SK-N-SH (cell line): Measurements from ENCODE around the gene WNK1. TPM values are rescaled to one million over a fixed set of nuclear protein-coding genes. Genes with fewer than 3 reads are reported as not detected.

Experiments
- CTCF ChIA-PET: fragments of 300-600, 350-600 bp; formaldehyde crosslinking; extraction: SDS; loops from one replicate; lab custom pipeline; 2021; lab: Yijun Ruan, JAX
- POLR2A ChIA-PET: fragments of 350-600 bp; sonication (Branson Sonifier 250); formaldehyde crosslinking; extraction: SDS; loops from one replicate; lab custom pipeline; 2020; ENCODE audit warnings: antibody characterized with exemption, inconsistent platforms; lab: Yijun Ruan, JAX
- DNase-seq: peaks from one replicate; pipeline ENCODE4 v3.0.0; 2012
- H2AFZ ChIP-seq: fragments of 200-600 bp; sonication (generic); 2 replicates; pipeline ENCODE4 v1.8.1; 2016; ENCODE audit warnings: antibody characterized with exemption, mild to moderate bottlenecking, low read depth
- H3F3A ChIP-seq: fragments of 200-600 bp; sonication (generic); replicated peaks from 2 replicates; pipeline ENCODE3; 2016; ENCODE audit warnings: antibody characterized with exemption, mild to moderate bottlenecking; ENCODE audit not compliant: insufficient read depth
- H3K27ac ChIP-seq, 2 experiments: fragments of 200-500 bp in 1 of 2; fragments of 200-600 bp in 1 of 2; sonication (Bioruptor generic) in 1 of 2; sonication (generic), shearing (Covaris generic) in 1 of 2; 2 replicates each; pipeline versions ENCODE4 v1.5.1 to v1.6.1; 2014 to 2016; ENCODE audit warnings: low read depth in 2 of 2, inconsistent platforms in 1 of 2, low read length in 1 of 2, mild to moderate bottlenecking in 1 of 2, mixed read lengths in 1 of 2
- H3K27me3 ChIP-seq: fragments of 200-600 bp; sonication (generic), shearing (Covaris generic); 2 replicates; pipeline ENCODE4 v1.6.1; 2016; ENCODE audit warnings: mixed run types; ENCODE audit not compliant: insufficient read depth
- H3K36me3 ChIP-seq, 2 experiments: fragments of 200-500 bp in 1 of 2; fragments of 200-600 bp in 1 of 2; sonication (Bioruptor generic) in 1 of 2; sonication (generic) in 1 of 2; replicated peaks in 1 of 2; 2 replicates each; pipeline versions ENCODE3 to v1.5.1; 2014 to 2016; ENCODE audit warnings: low read length in 1 of 2, mild to moderate bottlenecking in 1 of 2; ENCODE audit not compliant: insufficient read depth in 2 of 2, control insufficient read depth in 1 of 2
- H3K4me1 ChIP-seq, 2 experiments: fragments of 200-500 bp in 1 of 2; fragments of 200-600 bp in 1 of 2; sonication (Bioruptor generic) in 1 of 2; sonication (generic), shearing (Covaris generic) in 1 of 2; 2 replicates each; pipeline versions ENCODE4 v1.5.1 to v1.6.1; 2014 to 2016; ENCODE audit warnings: low read depth in 1 of 2, low read length in 1 of 2, mixed run types in 1 of 2; ENCODE audit not compliant: insufficient read depth in 2 of 2, control insufficient read depth in 1 of 2
- H3K4me2 ChIP-seq: fragments of 200-600 bp; sonication (generic), shearing (Covaris generic); 2 replicates; pipeline ENCODE4 v1.6.1; 2017; ENCODE audit warnings: mixed run types
- H3K4me3 ChIP-seq, 2 experiments: fragments of 200-500 bp in 1 of 2; fragments of 200-600 bp in 1 of 2; sonication (Bioruptor generic) in 1 of 2; sonication (generic), shearing (Covaris generic) in 1 of 2; 2 replicates each; pipeline versions ENCODE4 v1.5.1 to v1.8.1; 2014 to 2016; ENCODE audit warnings: low read depth in 2 of 2, inconsistent platforms in 1 of 2, low read length in 1 of 2, mild to moderate bottlenecking in 1 of 2, mixed read lengths in 1 of 2, moderate library complexity in 1 of 2
- H3K79me2 ChIP-seq: fragments of 200-600 bp; sonication (generic); 2 replicates; pipeline ENCODE4 v1.8.1; 2017; ENCODE audit warnings: mild to moderate bottlenecking; ENCODE audit not compliant: insufficient read depth
- H3K9ac ChIP-seq: fragments of 200-600 bp; sonication (generic); 2 replicates; pipeline ENCODE4 v1.6.1; 2017; ENCODE audit warnings: mixed run types
- H3K9me2 ChIP-seq: fragments of 200-600 bp; sonication (generic); 2 replicates; pipeline ENCODE4 v1.6.1; 2017; ENCODE audit warnings: mixed run types
- H3K9me3 ChIP-seq: fragments of 200-600 bp; sonication (generic); 2 replicates; pipeline ENCODE4 v1.6.1; 2017; ENCODE audit warnings: mixed run types, mild to moderate bottlenecking, moderate library complexity
- H4K20me1 ChIP-seq: fragments of 200-600 bp; sonication (generic); 2 replicates; pipeline ENCODE4 v1.6.1; 2017; ENCODE audit warnings: mild to moderate bottlenecking, mixed run types; ENCODE audit not compliant: insufficient read depth
- EP300 ChIP-seq, 2 experiments: IDR thresholded peaks; 2 replicates each; pipeline versions ENCODE4 v1.4.0 to v1.6.1; 2012; ENCODE audit warnings: borderline replicate concordance in 1 of 2, low read depth in 1 of 2, low read length in 1 of 2
- EZH2phosphoT487 ChIP-seq: fragments of 200-600 bp; sonication (generic); IDR thresholded peaks from 2 replicates; pipeline ENCODE4 v1.6.1; 2017; ENCODE audit warnings: low read depth, mixed run types, mild to moderate bottlenecking, antibody characterized with exemption, moderate library complexity, borderline replicate concordance
- FOXJ3 ChIP-seq: sonication (generic); formaldehyde crosslinking; IDR thresholded peaks from 2 replicates; pipeline ENCODE4 v1.5.1; 2020; ENCODE audit warnings: mild to moderate bottlenecking, missing genetic modification reagents
- FOXM1 ChIP-seq: IDR thresholded peaks from 2 replicates; pipeline ENCODE4 v1.4.0; 2012; ENCODE audit warnings: low read depth, mild to moderate bottlenecking
- GABPA ChIP-seq: IDR thresholded peaks from 2 replicates; pipeline ENCODE4 v1.4.0; 2012; ENCODE audit warnings: low read depth, mild to moderate bottlenecking
- JUND ChIP-seq: IDR thresholded peaks from 2 replicates; pipeline ENCODE4 v1.4.0; 2012
- MAX ChIP-seq: IDR thresholded peaks from 2 replicates; pipeline ENCODE4 v1.4.0; 2012; ENCODE audit warnings: low read depth
- MEF2A ChIP-seq: IDR thresholded peaks from 2 replicates; pipeline ENCODE4 v1.4.0; 2012; ENCODE audit warnings: low read depth, borderline replicate concordance
- MXI1 ChIP-seq: IDR thresholded peaks from 2 replicates; pipeline ENCODE4 v1.6.1; 2012; ENCODE audit warnings: mild to moderate bottlenecking, low read depth, low read length, improper control_type of control experiment
- NFIC ChIP-seq: IDR thresholded peaks from 2 replicates; pipeline ENCODE4 v1.4.0; 2012; ENCODE audit warnings: borderline replicate concordance
- NRF1 ChIP-seq: IDR thresholded peaks from 2 replicates; pipeline ENCODE4 v1.6.1; 2012; ENCODE audit warnings: low read depth, mild to moderate bottlenecking, low read length
- POLR2AphosphoS5 ChIP-seq: IDR thresholded peaks from 2 replicates; pipeline ENCODE4 v1.6.1; 2012; ENCODE audit warnings: low read depth, low read length
- RAD21 ChIP-seq: IDR thresholded peaks from 2 replicates; pipeline ENCODE4 v1.6.1; 2012; ENCODE audit warnings: mild to moderate bottlenecking, low read length
- RCOR1 ChIP-seq: fragments of 150-350 bp; IDR thresholded peaks from 2 replicates; pipeline ENCODE4 v1.6.1; 2017; ENCODE audit warnings: antibody characterized with exemption, low read length
- RXRA ChIP-seq: IDR thresholded peaks from 2 replicates; pipeline ENCODE4 v1.4.0; 2012; ENCODE audit warnings: low read depth, mild to moderate bottlenecking, borderline replicate concordance
- SMC3 ChIP-seq: IDR thresholded peaks from 2 replicates; pipeline ENCODE4 v1.6.1; 2012; ENCODE audit warnings: low read depth, low read length, improper control_type of control experiment
- USF1 ChIP-seq: IDR thresholded peaks from 2 replicates; pipeline ENCODE4 v1.4.0; 2012; ENCODE audit warnings: low read depth, borderline replicate concordance
- WGBS: methylation state at CpG from one replicate; pipeline ENCODE4 v1.1.6; 2017; ENCODE audit warnings: low lambda C conversion rate; 5-methylcytosine and 5-hydroxymethylcytosine counted together
- polyA plus RNA-seq, 3 experiments: library from polyadenylated mRNA; depleted of rRNA; stranded (reverse); fragments of >200 nt; gene quantifications; 2 replicates each; pipeline ENCODE4 v1.2.3, GENCODE V29; 2012
- TF ChIP-seq, protein P1 (sequence below): fragments of 200-600 bp; sonication (generic); IDR thresholded peaks from 2 replicates; pipeline ENCODE4 v1.6.1; 2017; ENCODE audit warnings: antibody characterized with exemption, mild to moderate bottlenecking, moderate library complexity
- TF ChIP-seq, protein P2 (sequence below): fragments of 150-350 bp; IDR thresholded peaks from 2 replicates; pipeline ENCODE4 v1.6.1; 2016; ENCODE audit warnings: mild to moderate bottlenecking, low read depth, low read length
- TF ChIP-seq, protein P3 (sequence below): IDR thresholded peaks from 2 replicates; pipeline ENCODE4 v1.4.0; 2012; ENCODE audit warnings: low read depth, borderline replicate concordance

Gene WNK1
- polyA plus RNA-seq, 1 of the 3 experiments (the other 2 are of a cell fraction): 30.5 TPM

GRCh38 chr12:906062-906585 lies 153.7 kb downstream of the WNK1 start:
- 95% methylated on average over 10 of the region's 10 CpGs for WGBS
- H3K4me3 ChIP-seq: no peak overlapping the region
- no peak for DNase-seq
- TF ChIP-seq, protein P1, sequence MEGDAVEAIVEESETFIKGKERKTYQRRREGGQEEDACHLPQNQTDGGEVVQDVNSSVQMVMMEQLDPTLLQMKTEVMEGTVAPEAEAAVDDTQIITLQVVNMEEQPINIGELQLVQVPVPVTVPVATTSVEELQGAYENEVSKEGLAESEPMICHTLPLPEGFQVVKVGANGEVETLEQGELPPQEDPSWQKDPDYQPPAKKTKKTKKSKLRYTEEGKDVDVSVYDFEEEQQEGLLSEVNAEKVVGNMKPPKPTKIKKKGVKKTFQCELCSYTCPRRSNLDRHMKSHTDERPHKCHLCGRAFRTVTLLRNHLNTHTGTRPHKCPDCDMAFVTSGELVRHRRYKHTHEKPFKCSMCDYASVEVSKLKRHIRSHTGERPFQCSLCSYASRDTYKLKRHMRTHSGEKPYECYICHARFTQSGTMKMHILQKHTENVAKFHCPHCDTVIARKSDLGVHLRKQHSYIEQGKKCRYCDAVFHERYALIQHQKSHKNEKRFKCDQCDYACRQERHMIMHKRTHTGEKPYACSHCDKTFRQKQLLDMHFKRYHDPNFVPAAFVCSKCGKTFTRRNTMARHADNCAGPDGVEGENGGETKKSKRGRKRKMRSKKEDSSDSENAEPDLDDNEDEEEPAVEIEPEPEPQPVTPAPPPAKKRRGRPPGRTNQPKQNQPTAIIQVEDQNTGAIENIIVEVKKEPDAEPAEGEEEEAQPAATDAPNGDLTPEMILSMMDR: no peak
- TF ChIP-seq, protein P2, sequence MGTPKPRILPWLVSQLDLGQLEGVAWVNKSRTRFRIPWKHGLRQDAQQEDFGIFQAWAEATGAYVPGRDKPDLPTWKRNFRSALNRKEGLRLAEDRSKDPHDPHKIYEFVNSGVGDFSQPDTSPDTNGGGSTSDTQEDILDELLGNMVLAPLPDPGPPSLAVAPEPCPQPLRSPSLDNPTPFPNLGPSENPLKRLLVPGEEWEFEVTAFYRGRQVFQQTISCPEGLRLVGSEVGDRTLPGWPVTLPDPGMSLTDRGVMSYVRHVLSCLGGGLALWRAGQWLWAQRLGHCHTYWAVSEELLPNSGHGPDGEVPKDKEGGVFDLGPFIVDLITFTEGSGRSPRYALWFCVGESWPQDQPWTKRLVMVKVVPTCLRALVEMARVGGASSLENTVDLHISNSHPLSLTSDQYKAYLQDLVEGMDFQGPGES: no peak
- TF ChIP-seq RXRA: no peak
- no peak for TF ChIP-seq EP300 (IDR thresholded peaks at IDR 0.05; ENCODE audit: borderline replicate concordance in 1 of 2, low read depth in 1 of 2, low read length in 1 of 2)
- TF ChIP-seq SMC3: no peak
- H3K4me1 ChIP-seq: peaks cover 0 to 21% of the 10 kb centered on the region in 2 experiments; a peak in 3 of 4 replicates
- H3K27me3 ChIP-seq: no peaks in the 10 kb centered on the region
- H3K9me3 ChIP-seq: no peaks in the 10 kb centered on the region
- CTCF ChIA-PET: interaction anchor here (1.2 to 3.6 kb wide), 4 partner anchors 9 to 336 kb away, joined by 3 to 19 read pairs (median 4); partner anchors contain the start of gene RAD52
- H3K27ac ChIP-seq: no peak overlapping the region; a peak in 1 of 4 replicates
- no peak overlapping the region for H3K4me2 ChIP-seq
- peaks cover 62 to 91% of the 10 kb centered on the region in 2 experiments for H3K36me3 ChIP-seq
- no peak overlapping the region for H3K9ac ChIP-seq
- H2AFZ ChIP-seq: no peak overlapping the region
- POLR2A ChIA-PET: no interaction called here
- H3F3A ChIP-seq: peaks cover 3% of the 10 kb centered on the region
- no peaks in the 10 kb centered on the region for H3K79me2 ChIP-seq
- no peaks in the 10 kb centered on the region for H4K20me1 ChIP-seq
- no peaks in the 10 kb centered on the region for H3K9me2 ChIP-seq

DNA sequence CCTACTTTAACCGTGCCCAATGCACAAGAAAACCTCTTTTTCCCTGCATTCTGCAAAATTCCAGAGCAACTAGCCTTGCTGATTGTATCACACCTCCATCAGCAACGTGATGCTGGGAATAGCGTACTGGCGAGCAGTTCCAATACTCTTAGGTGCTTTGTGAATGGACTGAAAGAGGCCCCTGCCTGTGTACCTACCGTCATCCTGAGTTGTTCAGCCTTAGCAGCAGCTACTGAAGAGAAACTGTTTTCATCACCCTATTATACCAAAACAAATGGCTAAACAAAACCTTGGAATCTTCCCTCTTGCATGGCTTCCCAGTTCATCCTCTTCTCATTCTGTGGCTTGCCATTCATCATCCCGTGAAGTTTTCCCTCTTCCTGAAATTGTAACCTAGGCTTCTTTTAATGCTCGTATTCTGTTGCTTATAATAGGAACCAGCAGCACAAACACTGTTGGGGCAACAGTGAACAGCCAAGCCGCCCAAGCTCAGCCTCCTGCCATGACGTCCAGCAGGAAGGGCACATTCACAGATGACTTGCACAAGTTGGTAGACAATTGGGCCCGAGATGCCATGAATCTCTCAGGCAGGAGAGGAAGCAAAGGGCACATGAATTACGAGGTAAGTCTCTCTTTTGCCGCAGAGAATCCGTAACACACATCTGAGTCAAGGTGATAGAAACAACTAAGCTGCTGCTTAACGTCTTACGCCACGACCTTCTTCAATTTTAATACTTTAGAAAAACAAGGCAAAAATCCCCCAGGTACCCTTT lies 155.2 kb downstream of the WNK1 start:
- Histone ChIP-seq H3K4me3 (no peak overlapping the region), H3K9me3 (no peaks in the 10 kb centered on the region), H3F3A (peaks cover 5% of the 10 kb centered on the region), H3K4me2 (no peak overlapping the region), H3K4me1 (peaks cover 0 to 21% of the 10 kb centered on the region in 2 experiments; a peak in 3 of 4 replicates), H3K9ac (no peak overlapping the region), H3K36me3 (peaks cover 63 to 88% of the 10 kb centered on the region in 2 experiments), H3K9me2 (no peaks in the 10 kb centered on the region), H2AFZ (no peak overlapping the region), H3K27me3 (no peaks in the 10 kb centered on the region), H4K20me1 (no peaks in the 10 kb centered on the region), H3K27ac (no peak overlapping the region), H3K79me2 (no peaks in the 10 kb centered on the region; the same call in 1 of the 2 replicates)
- no peak for DNase-seq
- CTCF ChIA-PET: interaction anchor here (1.6 to 3.6 kb wide), 2 partner anchors 91 to 93 kb away, joined by 8 to 19 read pairs; no protein-coding TSS in a partner anchor
- POLR2A ChIA-PET: no interaction called here
- WGBS: 90% methylated on average over 16 of the region's 16 CpGs
- no peak for TF ChIP-seq RAD21
- no peak for TF ChIP-seq FOXJ3 (CRISPR knock-in tag)
- no peak for TF ChIP-seq NRF1
- no peak for TF ChIP-seq MEF2A
- TF ChIP-seq USF1: no peak
- no peak for TF ChIP-seq RXRA
- TF ChIP-seq POLR2AphosphoS5: no peak
- TF ChIP-seq NFIC: no peak
- no peak for TF ChIP-seq FOXM1
- TF ChIP-seq, protein P3, sequence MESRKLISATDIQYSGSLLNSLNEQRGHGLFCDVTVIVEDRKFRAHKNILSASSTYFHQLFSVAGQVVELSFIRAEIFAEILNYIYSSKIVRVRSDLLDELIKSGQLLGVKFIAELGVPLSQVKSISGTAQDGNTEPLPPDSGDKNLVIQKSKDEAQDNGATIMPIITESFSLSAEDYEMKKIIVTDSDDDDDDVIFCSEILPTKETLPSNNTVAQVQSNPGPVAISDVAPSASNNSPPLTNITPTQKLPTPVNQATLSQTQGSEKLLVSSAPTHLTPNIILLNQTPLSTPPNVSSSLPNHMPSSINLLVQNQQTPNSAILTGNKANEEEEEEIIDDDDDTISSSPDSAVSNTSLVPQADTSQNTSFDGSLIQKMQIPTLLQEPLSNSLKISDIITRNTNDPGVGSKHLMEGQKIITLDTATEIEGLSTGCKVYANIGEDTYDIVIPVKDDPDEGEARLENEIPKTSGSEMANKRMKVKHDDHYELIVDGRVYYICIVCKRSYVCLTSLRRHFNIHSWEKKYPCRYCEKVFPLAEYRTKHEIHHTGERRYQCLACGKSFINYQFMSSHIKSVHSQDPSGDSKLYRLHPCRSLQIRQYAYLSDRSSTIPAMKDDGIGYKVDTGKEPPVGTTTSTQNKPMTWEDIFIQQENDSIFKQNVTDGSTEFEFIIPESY: no peak
- TF ChIP-seq MAX: no peak
- no peak for TF ChIP-seq RCOR1
- TF ChIP-seq GABPA: no peak
- TF ChIP-seq MXI1: no peak
- TF ChIP-seq EZH2phosphoT487: no peak
- TF ChIP-seq JUND: no peak
